KMS-11 (cell line): Measurements from ENCODE around the gene SCGB2B2.
"Not testable (repeated sequence)": the region's sequence is repeated elsewhere in the genome, so short reads cannot be mapped to it uniquely, and the experiment has no call there.

Source experiments
- H2AFZ ChIP-seq: fragments of 200-600 bp; sonication (generic); 2 replicates; pipeline ENCODE4 v1.6.1; 2016; ENCODE audit warnings: antibody characterized with exemption, mixed run types, low read depth
- H3K27ac ChIP-seq: fragments of 200-600 bp; sonication (generic); 2 replicates; pipeline ENCODE4 v1.6.1; 2016; ENCODE audit warnings: mild to moderate bottlenecking, mixed run types
- H3K27me3 ChIP-seq: fragments of 200-600 bp; sonication (generic); 2 replicates; pipeline ENCODE4 v1.6.1; 2017; ENCODE audit warnings: mild to moderate bottlenecking, low read depth, mixed run types, moderate library complexity; ENCODE audit not compliant: insufficient read depth
- H3K36me3 ChIP-seq: fragments of 200-600 bp; sonication (generic); 2 replicates; pipeline ENCODE4 v1.6.1; 2017; ENCODE audit warnings: mild to moderate bottlenecking, mixed run types; ENCODE audit not compliant: insufficient read depth
- H3K4me1 ChIP-seq: fragments of 200-600 bp; sonication (generic); 2 replicates; pipeline ENCODE4 v1.6.1; 2016; ENCODE audit warnings: mild to moderate bottlenecking, low read depth, mixed run types; ENCODE audit not compliant: poor library complexity, severe bottlenecking
- H3K4me2 ChIP-seq: fragments of 200-600 bp; sonication (generic); 2 replicates; pipeline ENCODE4 v1.7.0; 2016; ENCODE audit warnings: mild to moderate bottlenecking, mixed run types
- H3K4me3 ChIP-seq: fragments of 200-600 bp; sonication (generic); IDR thresholded peaks from 2 replicates; pipeline ENCODE4 v1.6.1; 2017; ENCODE audit warnings: low read depth, low read length, mixed read lengths; ENCODE audit not compliant: insufficient read depth
- H3K79me2 ChIP-seq: fragments of 200-600 bp; sonication (generic); 2 replicates; pipeline ENCODE4 v1.6.1; 2016; ENCODE audit warnings: low read depth, mixed run types; ENCODE audit not compliant: insufficient read depth
- H3K9ac ChIP-seq: fragments of 200-600 bp; sonication (generic); 2 replicates; pipeline ENCODE4 v1.6.1; 2016; ENCODE audit warnings: mild to moderate bottlenecking, mixed run types
- H4K20me1 ChIP-seq: fragments of 200-600 bp; sonication (generic); 2 replicates; pipeline ENCODE4 v1.6.1; 2016; ENCODE audit warnings: mild to moderate bottlenecking, mixed run types; ENCODE audit not compliant: insufficient read depth
- TF ChIP-seq, protein P1 (sequence below): fragments of 200-600 bp; sonication (generic); conservative IDR thresholded peaks from 2 replicates; pipeline ENCODE4 v1.6.1; 2017; ENCODE audit warnings: low read depth, mild to moderate bottlenecking, antibody characterized with exemption, low read length, moderate library complexity, mixed read lengths

SCGB2B2 gene

DNA sequence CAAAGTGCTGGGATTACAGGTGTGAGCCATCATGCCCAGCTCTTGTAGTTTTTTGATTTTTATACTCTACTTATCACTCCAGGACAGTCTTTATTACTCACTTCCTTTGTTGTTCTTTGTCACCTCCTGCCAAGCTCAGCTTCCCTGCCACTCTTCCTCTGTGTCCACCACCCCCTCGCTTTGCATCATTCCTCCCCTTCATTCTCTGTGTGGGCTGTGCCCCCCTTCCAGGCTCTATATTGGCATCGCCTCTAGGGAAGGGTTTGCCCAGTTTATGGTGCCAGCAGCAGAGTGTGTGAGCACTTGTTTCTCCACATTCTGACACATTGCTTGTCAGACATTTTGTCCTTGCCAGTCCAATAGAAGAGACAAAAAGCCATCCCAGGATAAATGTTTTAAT, 15.6 kb upstream of the SCGB2B2 start:
- H3K9ac ChIP-seq, result no peak overlapping the region
- no peak overlapping the region for H3K4me3 ChIP-seq
- TF ChIP-seq, protein P1, sequence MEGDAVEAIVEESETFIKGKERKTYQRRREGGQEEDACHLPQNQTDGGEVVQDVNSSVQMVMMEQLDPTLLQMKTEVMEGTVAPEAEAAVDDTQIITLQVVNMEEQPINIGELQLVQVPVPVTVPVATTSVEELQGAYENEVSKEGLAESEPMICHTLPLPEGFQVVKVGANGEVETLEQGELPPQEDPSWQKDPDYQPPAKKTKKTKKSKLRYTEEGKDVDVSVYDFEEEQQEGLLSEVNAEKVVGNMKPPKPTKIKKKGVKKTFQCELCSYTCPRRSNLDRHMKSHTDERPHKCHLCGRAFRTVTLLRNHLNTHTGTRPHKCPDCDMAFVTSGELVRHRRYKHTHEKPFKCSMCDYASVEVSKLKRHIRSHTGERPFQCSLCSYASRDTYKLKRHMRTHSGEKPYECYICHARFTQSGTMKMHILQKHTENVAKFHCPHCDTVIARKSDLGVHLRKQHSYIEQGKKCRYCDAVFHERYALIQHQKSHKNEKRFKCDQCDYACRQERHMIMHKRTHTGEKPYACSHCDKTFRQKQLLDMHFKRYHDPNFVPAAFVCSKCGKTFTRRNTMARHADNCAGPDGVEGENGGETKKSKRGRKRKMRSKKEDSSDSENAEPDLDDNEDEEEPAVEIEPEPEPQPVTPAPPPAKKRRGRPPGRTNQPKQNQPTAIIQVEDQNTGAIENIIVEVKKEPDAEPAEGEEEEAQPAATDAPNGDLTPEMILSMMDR, result no peak
- H3K4me2 ChIP-seq, result no peak overlapping the region
- no peak overlapping the region for H3K27ac ChIP-seq
- no peak overlapping the region for H2AFZ ChIP-seq
- H3K4me1 ChIP-seq, result no peaks in the 10 kb centered on the region
- H3K79me2 ChIP-seq, result no peaks in the 10 kb centered on the region
- H4K20me1 ChIP-seq, result no peaks in the 10 kb centered on the region
- no peaks in the 10 kb centered on the region for H3K27me3 ChIP-seq
- no peaks in the 10 kb centered on the region for H3K36me3 ChIP-seq

DNA sequence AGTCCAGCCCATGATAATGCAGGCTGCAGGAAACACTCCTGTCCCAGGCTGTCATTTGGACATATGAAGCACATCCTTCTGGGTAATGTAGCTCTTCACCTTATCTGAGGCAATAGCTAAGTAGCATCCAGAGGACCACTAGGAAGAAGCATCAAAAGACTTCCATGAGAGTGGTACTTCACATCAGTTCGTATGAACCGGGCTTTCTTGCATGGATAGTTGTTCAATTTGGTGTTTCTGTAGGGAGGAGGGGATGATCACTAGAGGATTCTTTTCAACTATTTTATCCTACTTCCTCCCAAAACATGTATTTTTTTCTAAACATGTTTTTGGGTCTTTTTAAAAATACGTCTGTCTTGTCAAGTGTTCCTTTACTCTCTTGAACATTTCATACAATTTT, 13.4 kb upstream of the SCGB2B2 start:
- Histone ChIP-seq H3K4me3 (no peak overlapping the region), H3K36me3 (no peaks in the 10 kb centered on the region), H3K9ac (no peak overlapping the region), H3K4me2 (no peak overlapping the region), H3K27ac (no peak overlapping the region), H2AFZ (no peak overlapping the region), H3K4me1 (no peaks in the 10 kb centered on the region), H3K79me2 (no peaks in the 10 kb centered on the region), H3K27me3 (no peaks in the 10 kb centered on the region), H4K20me1 (no peaks in the 10 kb centered on the region)
- TF ChIP-seq, protein P1, result no peak

DNA sequence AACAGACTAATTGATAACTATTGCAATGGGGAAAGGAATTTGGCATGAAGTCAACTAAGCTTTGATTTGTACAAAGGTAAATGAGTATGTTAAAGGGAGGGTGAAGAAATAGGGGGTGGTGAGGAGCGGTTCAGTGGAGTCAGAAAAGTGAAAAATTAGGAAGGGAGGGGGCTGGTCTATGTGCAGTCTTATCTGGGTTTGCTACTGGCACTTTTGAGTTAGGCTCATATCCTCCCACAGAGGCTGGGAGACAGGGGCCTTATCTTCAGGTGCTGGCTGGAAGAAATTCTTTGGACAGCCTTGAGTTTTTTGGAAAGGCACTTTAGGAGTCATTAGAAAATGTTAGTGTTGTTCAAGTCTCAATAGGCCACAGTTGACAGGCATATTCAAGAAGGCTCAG, 11.6 kb upstream of the SCGB2B2 start:
- H3K4me1 ChIP-seq, result no peaks in the 10 kb centered on the region
- H3K27me3 ChIP-seq, result no peaks in the 10 kb centered on the region
- H4K20me1 ChIP-seq, result no peaks in the 10 kb centered on the region
- no peaks in the 10 kb centered on the region for H3K79me2 ChIP-seq
- H2AFZ ChIP-seq, result no peak overlapping the region
- no peak overlapping the region for H3K9ac ChIP-seq
- H3K36me3 ChIP-seq, result no peaks in the 10 kb centered on the region
- H3K4me2 ChIP-seq, result no peak overlapping the region
- TF ChIP-seq, protein P1, result no peak
- H3K27ac ChIP-seq, result no peak overlapping the region
- no peak overlapping the region for H3K4me3 ChIP-seq

DNA sequence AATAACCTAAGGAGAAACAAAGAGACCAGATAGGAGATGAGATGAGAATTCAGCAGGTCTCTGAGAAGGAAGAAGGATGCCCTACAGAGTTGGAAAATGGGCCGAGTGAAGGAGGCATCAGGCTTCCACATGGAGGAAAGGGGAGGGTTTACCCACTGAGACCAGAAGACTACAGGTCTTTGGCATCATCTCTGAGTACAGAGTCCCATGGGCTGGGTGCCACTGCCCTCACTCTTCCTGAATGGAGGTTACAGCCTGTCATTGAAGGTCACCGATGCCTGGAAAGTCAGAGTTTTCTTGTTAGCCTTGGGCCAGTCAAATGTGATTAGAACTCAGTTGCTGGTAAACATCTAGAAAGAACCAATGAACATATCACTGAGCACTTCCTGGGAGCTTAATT, 10.4 kb upstream of the SCGB2B2 start:
- no peak overlapping the region for H3K4me3 ChIP-seq
- no peaks in the 10 kb centered on the region for H4K20me1 ChIP-seq
- no peak overlapping the region for H3K4me2 ChIP-seq
- H3K27me3 ChIP-seq, result no peaks in the 10 kb centered on the region
- H3K36me3 ChIP-seq, result no peaks in the 10 kb centered on the region
- no peaks in the 10 kb centered on the region for H3K79me2 ChIP-seq
- TF ChIP-seq, protein P1, result no peak
- no peak overlapping the region for H3K9ac ChIP-seq
- H3K4me1 ChIP-seq, result no peaks in the 10 kb centered on the region
- no peak overlapping the region for H2AFZ ChIP-seq
- no peak overlapping the region for H3K27ac ChIP-seq

DNA sequence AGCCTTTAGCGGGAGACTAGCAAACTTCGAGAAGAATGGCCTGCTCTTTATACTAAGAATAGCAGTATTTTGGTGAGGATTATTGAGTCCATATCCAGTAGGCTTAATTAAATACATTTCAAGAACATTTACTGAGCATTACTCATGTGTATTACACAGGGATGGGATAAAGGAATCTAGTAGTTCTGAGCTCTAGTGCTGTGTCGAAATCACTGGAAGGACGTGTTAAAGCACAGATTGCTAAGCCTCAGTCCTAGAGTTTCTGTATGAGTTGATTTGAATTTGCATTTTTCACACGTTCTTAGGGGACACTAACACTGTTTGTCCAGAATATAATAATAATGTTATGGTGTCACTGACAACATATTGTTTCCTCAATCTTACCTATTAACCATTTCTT, 9.5 kb upstream of the SCGB2B2 start:
- H2AFZ ChIP-seq, result no peak overlapping the region
- no peak overlapping the region for H3K4me2 ChIP-seq
- H3K4me3 ChIP-seq, result no peak overlapping the region
- H3K9ac ChIP-seq, result no peak overlapping the region
- TF ChIP-seq, protein P1, result no peak
- H3K27ac ChIP-seq, result no peak overlapping the region
- H3K27me3 ChIP-seq, result no peaks in the 10 kb centered on the region
- no peaks in the 10 kb centered on the region for H3K79me2 ChIP-seq
- no peaks in the 10 kb centered on the region for H4K20me1 ChIP-seq
- no peaks in the 10 kb centered on the region for H3K36me3 ChIP-seq
- no peaks in the 10 kb centered on the region for H3K4me1 ChIP-seq

DNA sequence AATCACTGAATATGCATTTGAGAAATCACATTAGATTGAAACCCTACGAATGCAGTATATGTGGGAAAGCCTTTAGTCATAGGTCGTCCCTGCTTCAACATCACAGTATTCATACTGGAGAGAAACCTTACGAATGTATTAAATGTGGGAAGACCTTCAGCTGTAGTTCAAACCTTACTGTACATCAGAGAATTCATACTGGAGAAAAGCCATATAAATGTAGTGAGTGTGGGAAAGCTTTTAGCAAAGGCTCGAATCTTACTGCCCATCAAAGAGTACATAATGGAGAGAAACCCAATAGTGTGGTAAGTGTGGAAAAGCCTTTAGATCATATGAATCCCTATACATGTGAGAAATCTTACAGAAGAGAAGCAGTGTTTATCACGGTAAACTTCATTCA, 8.3 kb upstream of the SCGB2B2 start:
- H3K9ac ChIP-seq, H3K4me3 ChIP-seq, H4K20me1 ChIP-seq, H3K27ac ChIP-seq, H2AFZ ChIP-seq, H3K4me1 ChIP-seq, H3K79me2 ChIP-seq, H3K4me2 ChIP-seq, H3K36me3 ChIP-seq, H3K27me3 ChIP-seq: not testable (repeated sequence)
